ENCODE results near the gene JMJD8. TPM values are rescaled to one million over a fixed set of nuclear protein-coding genes. Genes with fewer than 3 reads are reported as not detected.

The JMJD8 gene
- total and polyA plus RNA-seq, 2 experiments from 2014 or later = 48.5 to 82.5 TPM

- TF ChIP-seq REST (IDR thresholded peaks at IDR 0.05; ENCODE audit: unreplicated experiment) = no peak
- TF ChIP-seq EZH2phosphoT487 (IDR thresholded peaks at IDR 0.05; ENCODE audit: unreplicated experiment) = no peak
- TF ChIP-seq ZNF114 (CRISPR knock-in tag; IDR thresholded peaks at IDR 0.05) = no peak
- TF ChIP-seq CTCF (conservative IDR thresholded peaks at IDR 0.05; ENCODE audit: low read depth in 2 of 2) = no peak
- no peak for TF ChIP-seq ZNF331 (CRISPR knock-in tag; IDR thresholded peaks at IDR 0.05; ENCODE audit: low read depth)
- no peak for TF ChIP-seq CREB1 (CRISPR knock-in tag; IDR thresholded peaks at IDR 0.05; ENCODE audit: low read depth)
- no peak for TF ChIP-seq JUNB (IDR thresholded peaks at IDR 0.05; ENCODE audit: unreplicated experiment)
- no peak for TF ChIP-seq EZH2 (IDR thresholded peaks at IDR 0.05; ENCODE audit: low read depth, unreplicated experiment)
- TF ChIP-seq POLR2AphosphoS5 (IDR thresholded peaks at IDR 0.05; ENCODE audit: low read depth) = no peak
These were observed 18.2 kb upstream of the JMJD8 start (continued) for GRCh38 chr16:702341-702740.

- Histone ChIP-seq H3K27ac (ENCODE audit: low read depth) (no peak overlapping the region), H3K9me2 (ENCODE audit: insufficient read depth) (no peaks in the 10 kb centered on the region), H3K4me1 (ENCODE audit: insufficient read depth) (no peaks in the 10 kb centered on the region; the same call in 1 of the 2 replicates), H3K79me2 (replicated peaks; ENCODE audit: insufficient read depth) (no peaks in the 10 kb centered on the region), H3K4me3 (peak overlapping the region; percentile 46), H3K27me3 (ENCODE audit: insufficient read depth) (peaks cover 84% of the 10 kb centered on the region), H3K4me2 (peak overlapping the region; percentile 68; the same call in 1 of the 2 replicates), H2AFZ (no peak overlapping the region), H4K20me1 (replicated peaks; ENCODE audit: insufficient read depth) (no peaks in the 10 kb centered on the region; the same call in 1 of the 2 replicates), H3F3A (replicated peaks; ENCODE audit: low read depth) (no peaks in the 10 kb centered on the region), H3K36me3 (ENCODE audit: insufficient read depth) (no peaks in the 10 kb centered on the region)
- no peak overlapping the region for H3K4me3 Mint-ChIP-seq
- peaks cover 71% of the 10 kb centered on the region for H3K27me3 Mint-ChIP-seq (ENCODE audit: insufficient read depth, low read depth, poor library complexity)
- no peaks in the 10 kb centered on the region for H3K4me1 Mint-ChIP-seq
- H3K9me3 Mint-ChIP-seq = no peaks in the 10 kb centered on the region; the same call in 2 of the 3 replicates
- ATAC-seq = peak; percentile 79
- H3K27ac Mint-ChIP-seq = no peak overlapping the region
- H3K36me3 Mint-ChIP-seq (ENCODE audit: low read depth) = no peaks in the 10 kb centered on the region
- peak; percentile 71 for DNase-seq (ENCODE audit: low spot score)
- TF ChIP-seq POLR2AphosphoS5 (IDR thresholded peaks at IDR 0.05; ENCODE audit: low read depth) (0 out of 2 replicates have a peak, but pooled peaks have one; percentile 21), ZNF462 (CRISPR knock-in tag; IDR thresholded peaks at IDR 0.05) (no peak)
These were observed 16.8 kb upstream of the JMJD8 start for GRCh38 chr16:700684-701584.
